ENCODE results near the gene PLEKHA3.
"Not testable (repeated sequence)": the region's sequence is repeated elsewhere in the genome, so short reads cannot be mapped to it uniquely, and the experiment has no call there.

The PLEKHA3 gene

GRCh38 chr2:178479275-178479616 is 1.0 kb upstream of the PLEKHA3 start:
- DNase-seq, result no peak

GRCh38 chr2:178479758-178480226 is 465 bp upstream of the PLEKHA3 start:
- DNase-seq, result no peak

GRCh38 chr2:178482437-178482836 is 2.2 kb downstream of the PLEKHA3 start:
- no peak for DNase-seq

- DNase-seq, result peak; percentile 35 to 50
These were observed 4.2 kb downstream of the PLEKHA3 start for GRCh38 chr2:178484245-178485041.

GRCh38 chr2:178485356-178485755 is 5.1 kb downstream of the PLEKHA3 start:
- no peak for DNase-seq

- no peak for DNase-seq
These were observed 11.4 kb downstream of the PLEKHA3 start for GRCh38 chr2:178491612-178492011.

- no peak for DNase-seq
These were observed 15.8 kb downstream of the PLEKHA3 start for GRCh38 chr2:178496049-178496448.

- DNase-seq, result no peak
These were observed 17.9 kb downstream of the PLEKHA3 start for GRCh38 chr2:178498137-178498536.

- no peak for DNase-seq
These were observed 19.4 kb downstream of the PLEKHA3 start for GRCh38 chr2:178499640-178500039.

- no peak for DNase-seq
These were observed 22.5 kb downstream of the PLEKHA3 start for GRCh38 chr2:178502751-178503150.

- no peak for DNase-seq
These were observed 25.8 kb downstream of the PLEKHA3 start for GRCh38 chr2:178506101-178506500.

- no peak for DNase-seq
These were observed 26.3 kb downstream of the PLEKHA3 start for GRCh38 chr2:178506524-178506923.

- no peak for DNase-seq
These were observed 26.7 kb downstream of the PLEKHA3 start for GRCh38 chr2:178506949-178507348.

- DNase-seq, result no peak
These were observed 28.4 kb downstream of the PLEKHA3 start for GRCh38 chr2:178508646-178509045.

GRCh38 chr2:178510384-178510783 is 30.1 kb downstream of the PLEKHA3 start:
- DNase-seq, result no peak

GRCh38 chr2:178512484-178512883 is 32.2 kb downstream of the PLEKHA3 start:
- DNase-seq, result no peak

GRCh38 chr2:178513876-178514275 is 33.6 kb downstream of the PLEKHA3 start:
- DNase-seq, result no peak

- DNase-seq, result no peak
These were observed 34.4 kb downstream of the PLEKHA3 start for GRCh38 chr2:178514664-178515063.

GRCh38 chr2:178517496-178517895 is 37.2 kb downstream of the PLEKHA3 start:
- no peak for DNase-seq

- no peak for DNase-seq
These were observed 41.3 kb downstream of the PLEKHA3 start for GRCh38 chr2:178521304-178522150.

GRCh38 chr2:178522950-178523595 is 42.8 kb downstream of the PLEKHA3 start:
- peak; percentile 49 to 72 for DNase-seq

- no peak for DNase-seq
These were observed 43.4 kb downstream of the PLEKHA3 start for GRCh38 chr2:178523596-178524134.

GRCh38 chr2:178525010-178525409 is 44.8 kb downstream of the PLEKHA3 start:
- not testable (repeated sequence) for DNase-seq
